Progenitor cell of endocrine pancreas (in vitro differentiated cells): Measurements from ENCODE around the gene HES2. TPM values are rescaled to one million over a fixed set of nuclear protein-coding genes. Genes with fewer than 3 reads are reported as not detected.

ENCODE experiments used
- DNase-seq: peaks from one replicate; pipeline ENCODE4 v3.0.0; 2021; ENCODE audit warnings: low spot score; ENCODE audit not compliant: unreplicated experiment
- H3K27ac Mint-ChIP-seq: 2 replicates; pipeline ENCODE4 v1.8.0; 2021; ENCODE audit warnings: mild to moderate bottlenecking, moderate library complexity, mixed read lengths
- H3K27me3 Mint-ChIP-seq: 2 replicates; pipeline ENCODE4 v1.8.0; 2021; ENCODE audit warnings: mixed read lengths
- H3K36me3 Mint-ChIP-seq: 2 replicates; pipeline ENCODE4 v1.8.0; 2022; ENCODE audit warnings: mixed read lengths; ENCODE audit not compliant: insufficient read depth
- H3K4me1 Mint-ChIP-seq: 2 replicates; pipeline ENCODE4 v1.8.0; 2021; ENCODE audit warnings: low read depth, mixed read lengths
- H3K4me3 Mint-ChIP-seq: 2 replicates; pipeline ENCODE4 v1.8.0; 2021; ENCODE audit warnings: low read depth, mild to moderate bottlenecking, moderate library complexity, mixed read lengths
- H3K9me3 Mint-ChIP-seq: 2 replicates; pipeline ENCODE4 v1.8.0; 2021; ENCODE audit warnings: low read depth, mixed read lengths
- CTCF ChIP-seq: fragments of 200-600 bp; sonication (generic); IDR thresholded peaks from one replicate; pipeline ENCODE4 v1.5.0; 2021; ENCODE audit warnings: antibody characterized with exemption, mild to moderate bottlenecking; ENCODE audit not compliant: unreplicated experiment
- total RNA-seq: library from RNA; stranded (reverse); gene quantifications from 2 replicates; pipeline ENCODE4 v1.2.1, GENCODE V29; 2021

HES2 gene
- total RNA-seq, 1 donor from 2014 or later, result 0.12 TPM

- peak; percentile 70 for DNase-seq
- H3K4me3 Mint-ChIP-seq, result no peak overlapping the region
- H3K27ac Mint-ChIP-seq, result no peak overlapping the region
- H3K4me1 Mint-ChIP-seq, result no peaks in the 10 kb centered on the region
- no peaks in the 10 kb centered on the region for H3K9me3 Mint-ChIP-seq
- H3K27me3 Mint-ChIP-seq, result peaks cover 72% of the 10 kb centered on the region
- H3K36me3 Mint-ChIP-seq, result no peaks in the 10 kb centered on the region
- TF ChIP-seq CTCF, result peak; percentile 92
Measured at GRCh38 chr1:6423321-6423999, 3.7 kb upstream of the HES2 start.

GRCh38 chr1:6421266-6421665, 1.5 kb upstream of the HES2 start:
- no peak for DNase-seq
- peaks cover 80% of the 10 kb centered on the region for H3K27me3 Mint-ChIP-seq

GRCh38 chr1:6420454-6421042, 829 bp upstream of the HES2 start:
- Mint-ChIP-seq H3K27me3 (peaks cover 80% of the 10 kb centered on the region), H3K36me3 (no peaks in the 10 kb centered on the region), H3K4me3 (no peak overlapping the region), H3K27ac (no peak overlapping the region), H3K4me1 (no peaks in the 10 kb centered on the region), H3K9me3 (no peaks in the 10 kb centered on the region)
- DNase-seq, result no peak
- no peak for TF ChIP-seq CTCF

More at GRCh38 chr1:6421266-6421665, 1.5 kb upstream of the HES2 start:
- H3K27ac Mint-ChIP-seq, result no peak overlapping the region
- no peak overlapping the region for H3K4me3 Mint-ChIP-seq
- TF ChIP-seq CTCF, result no peak
- no peaks in the 10 kb centered on the region for H3K9me3 Mint-ChIP-seq
- no peaks in the 10 kb centered on the region for H3K4me1 Mint-ChIP-seq
- no peaks in the 10 kb centered on the region for H3K36me3 Mint-ChIP-seq

GRCh38 chr1:6419397-6419803, 319 bp downstream of the HES2 start:
- DNase-seq, result no peak
- Mint-ChIP-seq H3K9me3 (no peaks in the 10 kb centered on the region), H3K27me3 (peaks cover 86% of the 10 kb centered on the region), H3K4me1 (peaks cover 2% of the 10 kb centered on the region), H3K4me3 (no peak overlapping the region), H3K36me3 (no peaks in the 10 kb centered on the region), H3K27ac (no peak overlapping the region)
- no peak for TF ChIP-seq CTCF

- Mint-ChIP-seq H3K4me3 (no peak overlapping the region), H3K9me3 (no peaks in the 10 kb centered on the region), H3K27me3 (peaks cover 84% of the 10 kb centered on the region), H3K4me1 (peaks cover 3% of the 10 kb centered on the region), H3K27ac (no peak overlapping the region), H3K36me3 (no peaks in the 10 kb centered on the region)
- DNase-seq, result no peak
- TF ChIP-seq CTCF, result no peak
Measured at GRCh38 chr1:6418668-6419396, 887 bp downstream of the HES2 start.
